NCI-H1436 treated with DMSO at 0.1 percent for 48 hours (cell line): ENCODE results near the gene SLC24A3.

Experiments used
- DNase-seq: peaks from one replicate; lab custom pipeline; 2025; lab: John Stamatoyannopoulos, UW

Gene SLC24A3

GRCh38 chr20:19272976-19273654 lies 60.7 kb downstream of the SLC24A3 start:
- DNase-seq = no peak

GRCh38 chr20:19274001-19274400 lies 61.6 kb downstream of the SLC24A3 start:
- no peak for DNase-seq

GRCh38 chr20:19274412-19275015 lies 62.1 kb downstream of the SLC24A3 start:
- no peak for DNase-seq

GRCh38 chr20:19275038-19275629 lies 62.7 kb downstream of the SLC24A3 start:
- no peak for DNase-seq

GRCh38 chr20:19275630-19276071 lies 63.2 kb downstream of the SLC24A3 start:
- no peak for DNase-seq

GRCh38 chr20:19277381-19277780 lies 64.9 kb downstream of the SLC24A3 start:
- no peak for DNase-seq

- DNase-seq = no peak
These were observed 71.1 kb downstream of the SLC24A3 start for GRCh38 chr20:19283490-19284025.

GRCh38 chr20:19284400-19285178 lies 72.1 kb downstream of the SLC24A3 start:
- DNase-seq = no peak

GRCh38 chr20:19285436-19285835 lies 73.0 kb downstream of the SLC24A3 start:
- DNase-seq = no peak

- DNase-seq = no peak
These were observed 75.6 kb downstream of the SLC24A3 start for GRCh38 chr20:19288061-19288460.

GRCh38 chr20:19288636-19289035 lies 76.2 kb downstream of the SLC24A3 start:
- DNase-seq = no peak

- DNase-seq = no peak
These were observed 77.0 kb downstream of the SLC24A3 start for GRCh38 chr20:19289451-19289850.

GRCh38 chr20:19291024-19291817 lies 78.8 kb downstream of the SLC24A3 start:
- DNase-seq = no peak

GRCh38 chr20:19291818-19292132 lies 79.3 kb downstream of the SLC24A3 start:
- DNase-seq = no peak

- DNase-seq = no peak
These were observed 79.8 kb downstream of the SLC24A3 start for GRCh38 chr20:19292254-19292653.

- DNase-seq = no peak
These were observed 82.6 kb downstream of the SLC24A3 start for GRCh38 chr20:19295076-19295475.

- no peak for DNase-seq
These were observed 86.2 kb downstream of the SLC24A3 start for GRCh38 chr20:19298652-19299051.

GRCh38 chr20:19300395-19300794 lies 88.0 kb downstream of the SLC24A3 start:
- DNase-seq = no peak

GRCh38 chr20:19301142-19301541 lies 88.7 kb downstream of the SLC24A3 start:
- DNase-seq = no peak

GRCh38 chr20:19301843-19302242 lies 89.4 kb downstream of the SLC24A3 start:
- DNase-seq = no peak

- no peak for DNase-seq
These were observed 90.3 kb downstream of the SLC24A3 start for GRCh38 chr20:19302714-19303113.

GRCh38 chr20:19304389-19304788 lies 91.9 kb downstream of the SLC24A3 start:
- no peak for DNase-seq
